ENCODE results near the gene RBM45. TPM values are rescaled to one million over a fixed set of nuclear protein-coding genes. Genes with fewer than 3 reads are reported as not detected.
A peak's percentile ranks its signal among the peaks of the same experiment; 100 is the strongest.

RBM45 gene
- total RNA-seq, 1 experiment from 2014 or later = 12.7 TPM

- no TSS peak for BruUV-seq (replicated peaks)
- TF ChIP-seq, protein P1, sequence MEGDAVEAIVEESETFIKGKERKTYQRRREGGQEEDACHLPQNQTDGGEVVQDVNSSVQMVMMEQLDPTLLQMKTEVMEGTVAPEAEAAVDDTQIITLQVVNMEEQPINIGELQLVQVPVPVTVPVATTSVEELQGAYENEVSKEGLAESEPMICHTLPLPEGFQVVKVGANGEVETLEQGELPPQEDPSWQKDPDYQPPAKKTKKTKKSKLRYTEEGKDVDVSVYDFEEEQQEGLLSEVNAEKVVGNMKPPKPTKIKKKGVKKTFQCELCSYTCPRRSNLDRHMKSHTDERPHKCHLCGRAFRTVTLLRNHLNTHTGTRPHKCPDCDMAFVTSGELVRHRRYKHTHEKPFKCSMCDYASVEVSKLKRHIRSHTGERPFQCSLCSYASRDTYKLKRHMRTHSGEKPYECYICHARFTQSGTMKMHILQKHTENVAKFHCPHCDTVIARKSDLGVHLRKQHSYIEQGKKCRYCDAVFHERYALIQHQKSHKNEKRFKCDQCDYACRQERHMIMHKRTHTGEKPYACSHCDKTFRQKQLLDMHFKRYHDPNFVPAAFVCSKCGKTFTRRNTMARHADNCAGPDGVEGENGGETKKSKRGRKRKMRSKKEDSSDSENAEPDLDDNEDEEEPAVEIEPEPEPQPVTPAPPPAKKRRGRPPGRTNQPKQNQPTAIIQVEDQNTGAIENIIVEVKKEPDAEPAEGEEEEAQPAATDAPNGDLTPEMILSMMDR (IDR thresholded peaks at IDR 0.05; ENCODE audit: unreplicated experiment) = no peak
- H3K4me3 Mint-ChIP-seq (ENCODE audit: unreplicated experiment) = no peak overlapping the region
- ChIA-PET POLR2A (interaction anchor here (1.4 kb wide), 1 partner anchor 10 kb away, joined by 3 read pairs; the partner anchor contains the start of gene RBM45), CTCF (interaction anchor here (0.5 to 1.8 kb wide), 10 partner anchors 10 to 497 kb away, joined by 3 to 6 read pairs (median 4); no protein-coding TSS in a partner anchor)
- H3K27me3 Mint-ChIP-seq (ENCODE audit: insufficient read depth, unreplicated experiment) = no peaks in the 10 kb centered on the region
- peak; percentile 22 for DNase-seq (ENCODE audit: unreplicated experiment)
- H3K4me1 Mint-ChIP-seq (ENCODE audit: insufficient read depth, unreplicated experiment) = peaks cover 5% of the 10 kb centered on the region
- no peak overlapping the region for H3K27ac Mint-ChIP-seq (ENCODE audit: low read depth, unreplicated experiment)
- H3K9me3 Mint-ChIP-seq (ENCODE audit: unreplicated experiment) = no peaks in the 10 kb centered on the region
- no peaks in the 10 kb centered on the region for H3K36me3 Mint-ChIP-seq (ENCODE audit: insufficient read depth, unreplicated experiment)
- intact Hi-C loops (cut with micrococcal nuclease) = no loop called here
These were observed 10.7 kb upstream of the RBM45 start for GRCh38 chr2:178101321-178102079.

GRCh38 chr2:178105566-178105965, 6.7 kb upstream of the RBM45 start:
- ChIA-PET CTCF (interaction anchor here (1.0 to 1.7 kb wide), 4 partner anchors 121 to 309 kb away, joined by 3 to 6 read pairs (median 4); no protein-coding TSS in a partner anchor), POLR2A (no interaction called here)
- intact Hi-C loops (cut with micrococcal nuclease) = no loop called here
- peak; percentile 50 for DNase-seq (ENCODE audit: unreplicated experiment)
- Mint-ChIP-seq H3K27me3 (ENCODE audit: insufficient read depth, unreplicated experiment) (no peaks in the 10 kb centered on the region), H3K36me3 (ENCODE audit: insufficient read depth, unreplicated experiment) (no peaks in the 10 kb centered on the region), H3K4me3 (ENCODE audit: unreplicated experiment) (no peak overlapping the region), H3K4me1 (ENCODE audit: insufficient read depth, unreplicated experiment) (peaks cover 5% of the 10 kb centered on the region), H3K27ac (ENCODE audit: low read depth, unreplicated experiment) (no peak overlapping the region), H3K9me3 (ENCODE audit: unreplicated experiment) (no peaks in the 10 kb centered on the region)
- no TSS peak for BruUV-seq (replicated peaks)
- TF ChIP-seq, protein P1 (IDR thresholded peaks at IDR 0.05; ENCODE audit: unreplicated experiment) = no peak

- no peak overlapping the region for H3K27ac Mint-ChIP-seq (ENCODE audit: low read depth, unreplicated experiment)
- DNase-seq (ENCODE audit: unreplicated experiment) = no peak
- intact Hi-C loops (cut with micrococcal nuclease) = no loop called here
- no peaks in the 10 kb centered on the region for H3K9me3 Mint-ChIP-seq (ENCODE audit: unreplicated experiment)
- H3K4me1 Mint-ChIP-seq (ENCODE audit: insufficient read depth, unreplicated experiment) = peaks cover 5% of the 10 kb centered on the region
- no peaks in the 10 kb centered on the region for H3K36me3 Mint-ChIP-seq (ENCODE audit: insufficient read depth, unreplicated experiment)
- H3K27me3 Mint-ChIP-seq (ENCODE audit: insufficient read depth, unreplicated experiment) = no peaks in the 10 kb centered on the region
- ChIA-PET POLR2A (no interaction called here), CTCF (interaction anchor here (0.5 to 1.2 kb wide), 4 partner anchors 23 to 307 kb away, joined by 3 to 6 read pairs (median 4); no protein-coding TSS in a partner anchor)
- no peak overlapping the region for H3K4me3 Mint-ChIP-seq (ENCODE audit: unreplicated experiment)
- BruUV-seq (replicated peaks) = no TSS peak
- TF ChIP-seq, protein P1 (IDR thresholded peaks at IDR 0.05; ENCODE audit: unreplicated experiment) = no peak
These were observed 6.2 kb upstream of the RBM45 start for GRCh38 chr2:178106053-178106452.

- no peak for DNase-seq (ENCODE audit: unreplicated experiment)
- TF ChIP-seq, protein P1 (IDR thresholded peaks at IDR 0.05; ENCODE audit: unreplicated experiment) = no peak
- Mint-ChIP-seq H3K9me3 (ENCODE audit: unreplicated experiment) (no peaks in the 10 kb centered on the region), H3K27ac (ENCODE audit: low read depth, unreplicated experiment) (no peak overlapping the region), H3K4me3 (ENCODE audit: unreplicated experiment) (no peak overlapping the region), H3K4me1 (ENCODE audit: insufficient read depth, unreplicated experiment) (peaks cover 11% of the 10 kb centered on the region), H3K27me3 (ENCODE audit: insufficient read depth, unreplicated experiment) (no peaks in the 10 kb centered on the region), H3K36me3 (ENCODE audit: insufficient read depth, unreplicated experiment) (no peaks in the 10 kb centered on the region)
- BruUV-seq (replicated peaks) = no TSS peak
- ChIA-PET CTCF (interaction anchor here (0.7 kb wide), 1 partner anchor 308 kb away, joined by 3 read pairs; no protein-coding TSS in a partner anchor), POLR2A (no interaction called here)
- intact Hi-C loops (cut with micrococcal nuclease) = no loop called here
These were observed 4.1 kb upstream of the RBM45 start for GRCh38 chr2:178108176-178108575.

Data from MCF 10A (cell line).